CD14-positive monocyte (primary cell): ENCODE measurements around the gene ARID3C. TPM values are rescaled to one million over a fixed set of nuclear protein-coding genes. Genes with fewer than 3 reads are reported as not detected.
A peak's percentile ranks its signal among the peaks of the same experiment; 100 is the strongest.

Experiments used
- DNase-seq, 3 donors: peaks; one replicate each; pipeline ENCODE4 v3.0.0-alpha.2; 2011 to 2022
- H2AFZ ChIP-seq: 2 replicates; pipeline ENCODE4 v1.6.0; 2012; ENCODE audit warnings: mild to moderate bottlenecking, low read depth, low read length, inconsistent platforms; ENCODE audit not compliant: insufficient read depth, poor library complexity, severe bottlenecking
- H3K27ac ChIP-seq, 2 donors: 1 replicate in 1 of 2; 2 replicates in 1 of 2; pipeline ENCODE4 v1.5.1; 2012 to 2013; ENCODE audit warnings: low read length in 2 of 2, control low read depth in 1 of 2, inconsistent platforms in 1 of 2, low read depth in 1 of 2, mild to moderate bottlenecking in 1 of 2
- H3K27me3 ChIP-seq, 2 donors: one replicate each; pipeline versions ENCODE4 v1.6.0 to v1.6.1; 2011 to 2013; ENCODE audit warnings: low read length in 2 of 2; ENCODE audit not compliant: control insufficient read depth in 2 of 2, insufficient read depth in 2 of 2
- H3K36me3 ChIP-seq, 2 donors: replicated peaks in 1 of 2; 1 replicate in 1 of 2; 2 replicates in 1 of 2; pipeline versions ENCODE4 v1.5.1 to v1.6.1; 2012 to 2013; ENCODE audit warnings: low read length in 2 of 2, control low read depth in 1 of 2, inconsistent platforms in 1 of 2, mild to moderate bottlenecking in 1 of 2; ENCODE audit not compliant: insufficient read depth in 2 of 2, control insufficient read depth in 1 of 2
- H3K4me1 ChIP-seq, 2 donors: 1 replicate in 1 of 2; 2 replicates in 1 of 2; pipeline versions ENCODE4 v1.5.1 to v1.6.1; 2012 to 2013; ENCODE audit warnings: low read length in 2 of 2, control low read depth in 1 of 2, inconsistent platforms in 1 of 2, mild to moderate bottlenecking in 1 of 2, moderate library complexity in 1 of 2; ENCODE audit not compliant: insufficient read depth in 2 of 2, control insufficient read depth in 1 of 2
- H3K4me2 ChIP-seq: replicated peaks from 2 replicates; pipeline ENCODE3; 2012; ENCODE audit warnings: low read length, moderate library complexity, mild to moderate bottlenecking; ENCODE audit not compliant: poor library complexity, severe bottlenecking; ENCODE audit errors: extremely low read depth
- H3K4me3 ChIP-seq, 3 experiments: fragments of 200-600 bp in 1 of 3; sonication (generic) in 1 of 3; replicated peaks in 1 of 3; 1 replicate in 2 of 3; 2 replicates in 1 of 3; pipeline ENCODE4 v1.5.1; 2011 to 2013; ENCODE audit warnings: low read length in 3 of 3, mild to moderate bottlenecking in 3 of 3, control low read depth in 2 of 3, low read depth in 2 of 3, inconsistent platforms in 1 of 3, moderate library complexity in 1 of 3
- H3K79me2 ChIP-seq: 2 replicates; pipeline ENCODE4 v1.6.0; 2012; ENCODE audit warnings: mild to moderate bottlenecking, control low read depth, inconsistent platforms, low read length, moderate library complexity; ENCODE audit not compliant: insufficient read depth
- H3K9ac ChIP-seq: 2 replicates; pipeline ENCODE4 v1.6.0; 2017; ENCODE audit warnings: low read length, mild to moderate bottlenecking; ENCODE audit not compliant: insufficient read depth, poor library complexity, severe bottlenecking
- H3K9me3 ChIP-seq, 2 donors: replicated peaks in 1 of 2; 1 replicate in 1 of 2; 2 replicates in 1 of 2; pipeline versions ENCODE4 v1.5.1 to v1.6.1; 2012 to 2013; ENCODE audit warnings: low read length in 2 of 2, control low read depth in 1 of 2; ENCODE audit not compliant: control insufficient read depth in 1 of 2, insufficient read depth in 1 of 2
- H4K20me1 ChIP-seq: 2 replicates; pipeline ENCODE4 v1.6.0; 2012; ENCODE audit warnings: mild to moderate bottlenecking, low read length, control low read depth, moderate library complexity; ENCODE audit not compliant: insufficient read depth
- H3K27ac Mint-ChIP-seq, 7 donors: one replicate each; pipeline ENCODE4 v1.8.0; 2020; ENCODE audit warnings: mild to moderate bottlenecking in 7 of 7, mixed read lengths in 7 of 7, moderate library complexity in 6 of 7, inconsistent platforms in 2 of 7
- H3K27me3 Mint-ChIP-seq, 3 donors: one replicate each; pipeline ENCODE4 v1.8.0; 2021 to 2022; ENCODE audit warnings: low read depth in 3 of 3, mild to moderate bottlenecking in 3 of 3, mixed read lengths in 3 of 3, moderate library complexity in 3 of 3, inconsistent platforms in 1 of 3
- H3K36me3 Mint-ChIP-seq, 2 donors: one replicate each; pipeline ENCODE4 v1.8.0; 2020; ENCODE audit warnings: mixed read lengths in 2 of 2, inconsistent platforms in 1 of 2, mild to moderate bottlenecking in 1 of 2
- H3K4me1 Mint-ChIP-seq: one replicate; pipeline ENCODE4 v1.8.0; 2020; ENCODE audit warnings: mild to moderate bottlenecking, mixed read lengths
- H3K4me3 Mint-ChIP-seq, 2 donors: one replicate each; pipeline ENCODE4 v1.8.0; 2020; ENCODE audit warnings: mild to moderate bottlenecking in 2 of 2, mixed read lengths in 2 of 2, moderate library complexity in 1 of 2
- H3K9me3 Mint-ChIP-seq, 7 donors: one replicate each; pipeline ENCODE4 v1.8.0; 2020 to 2022; ENCODE audit warnings: mixed read lengths in 7 of 7, mild to moderate bottlenecking in 6 of 7, moderate library complexity in 6 of 7, inconsistent platforms in 2 of 7
- WGBS: methylation state at CpG from one replicate; pipeline ENCODE4 v1.1.5; 2013; ENCODE audit warnings: missing lambda C conversion rate; ENCODE audit not compliant: insufficient coverage; 5-methylcytosine and 5-hydroxymethylcytosine counted together
- intact Hi-C, 2 donors: fragments of 100-400 bp; cut with micrococcal nuclease; formaldehyde crosslinking; loops; one replicate each; pipeline versions ENCODE4 v1.15.0 to v1.15.1; 2023
- polyA plus RNA-seq, 3 donors: library from polyadenylated mRNA; depleted of rRNA in 1 of 3; unstranded in 2 of 3; stranded (reverse) in 1 of 3; fragments of 300-500 nt in 2 of 3; fragments of >200 nt in 1 of 3; fragmentation: Illumina TruSeq in 2 of 3; gene quantifications; 1 replicate in 2 of 3; 2 replicates in 1 of 3; pipeline ENCODE4 v1.2.3, GENCODE V29; 2012 to 2021
- TF ChIP-seq, protein P1 (sequence below): fragments of 200-600 bp; IDR thresholded peaks from one replicate; pipeline ENCODE4 v1.8.0; 2022; ENCODE audit warnings: antibody characterized with exemption, mild to moderate bottlenecking

Gene ARID3C
- polyA plus RNA-seq, 3 donors: not detected

DNA sequence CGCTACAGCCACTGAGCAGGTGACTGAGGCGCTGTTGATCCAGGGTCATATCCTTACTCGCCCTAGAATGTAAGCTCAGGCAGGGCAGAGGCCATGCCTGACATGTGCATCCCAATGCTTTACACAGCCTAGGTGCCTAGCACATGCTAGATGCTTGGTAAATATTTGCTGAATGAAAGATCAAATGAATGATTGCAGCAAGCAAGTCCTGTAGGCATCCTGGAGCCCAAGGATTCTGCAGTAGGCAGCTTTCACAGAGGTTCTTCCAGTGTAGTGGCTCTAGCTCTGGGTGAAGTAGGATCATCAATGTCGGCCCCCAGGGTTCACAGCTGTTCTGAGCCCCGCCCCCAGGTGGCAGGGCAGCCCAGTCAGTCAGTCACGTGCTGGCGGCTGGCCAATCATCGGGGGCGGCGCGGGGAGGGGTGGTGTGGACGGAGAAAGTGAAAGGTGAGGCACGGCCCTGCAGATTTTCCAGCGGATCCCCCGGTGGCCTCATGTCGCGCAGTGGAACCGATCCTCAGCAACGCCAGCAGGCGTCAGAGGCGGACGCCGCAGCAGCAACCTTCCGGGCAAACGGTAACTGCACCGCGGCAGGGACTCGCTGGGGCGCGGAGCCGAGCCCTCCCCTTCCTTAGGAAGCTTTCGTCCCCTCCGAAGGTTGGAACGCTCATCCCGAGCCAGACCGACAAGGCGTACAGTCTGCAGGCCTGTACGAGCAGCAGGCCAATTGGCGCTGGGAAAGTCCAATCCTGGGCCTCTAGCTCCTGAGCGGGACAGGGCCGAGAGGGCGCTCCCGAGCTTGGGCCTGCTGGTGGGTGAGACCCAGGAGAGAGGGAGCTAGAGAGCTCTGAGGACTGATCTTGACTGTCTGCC lies 17.6 kb upstream of the ARID3C start, which contains the start of gene GALT:
Gene GALT, plus strand, starts transcription at position 465 of the 873 bp plus-strand sequence. Its CDS starts 30 bp downstream, at position 495.
- TF ChIP-seq, protein P1, sequence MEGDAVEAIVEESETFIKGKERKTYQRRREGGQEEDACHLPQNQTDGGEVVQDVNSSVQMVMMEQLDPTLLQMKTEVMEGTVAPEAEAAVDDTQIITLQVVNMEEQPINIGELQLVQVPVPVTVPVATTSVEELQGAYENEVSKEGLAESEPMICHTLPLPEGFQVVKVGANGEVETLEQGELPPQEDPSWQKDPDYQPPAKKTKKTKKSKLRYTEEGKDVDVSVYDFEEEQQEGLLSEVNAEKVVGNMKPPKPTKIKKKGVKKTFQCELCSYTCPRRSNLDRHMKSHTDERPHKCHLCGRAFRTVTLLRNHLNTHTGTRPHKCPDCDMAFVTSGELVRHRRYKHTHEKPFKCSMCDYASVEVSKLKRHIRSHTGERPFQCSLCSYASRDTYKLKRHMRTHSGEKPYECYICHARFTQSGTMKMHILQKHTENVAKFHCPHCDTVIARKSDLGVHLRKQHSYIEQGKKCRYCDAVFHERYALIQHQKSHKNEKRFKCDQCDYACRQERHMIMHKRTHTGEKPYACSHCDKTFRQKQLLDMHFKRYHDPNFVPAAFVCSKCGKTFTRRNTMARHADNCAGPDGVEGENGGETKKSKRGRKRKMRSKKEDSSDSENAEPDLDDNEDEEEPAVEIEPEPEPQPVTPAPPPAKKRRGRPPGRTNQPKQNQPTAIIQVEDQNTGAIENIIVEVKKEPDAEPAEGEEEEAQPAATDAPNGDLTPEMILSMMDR: peak; percentile 34
- DNase-seq: peak; percentile 84 to 89 (median 86)
- peaks cover 21 to 26% of the 10 kb centered on the region in 2 donors for H3K4me1 ChIP-seq
- Mint-ChIP-seq H3K4me1 (peaks cover 31% of the 10 kb centered on the region), H3K4me3 (peak within 1 kb of the TSS; percentile 90 to 92), H3K36me3 (peaks cover 34 to 36% of the 10 kb centered on the region in 2 donors), H3K27me3 (no peaks in the 10 kb centered on the region), H3K27ac (peak within 1 kb of the TSS; percentile 78 to 93 (median 87)), H3K9me3 (peaks cover 0 to 2% (median 0%) of the 10 kb centered on the region in 7 donors)
- peak within 1 kb of the TSS; percentile 95 for H3K4me2 ChIP-seq
- intact Hi-C loops: no loop called here
- peak within 1 kb of the TSS; percentile 91 for H2AFZ ChIP-seq
- H3K4me3 ChIP-seq: peak within 1 kb of the TSS; percentile 83 to 90 (median 85)
- H3K36me3 ChIP-seq: peaks cover 18 to 30% of the 10 kb centered on the region in 2 donors
- WGBS: 1% methylated on average over 41 of the region's 43 CpGs
- no peaks in the 10 kb centered on the region for H3K27me3 ChIP-seq
- H3K27ac ChIP-seq: peak within 1 kb of the TSS; percentile 75 to 83
- peaks cover 14% of the 10 kb centered on the region for H4K20me1 ChIP-seq
- H3K9me3 ChIP-seq: no peaks in the 10 kb centered on the region
- H3K79me2 ChIP-seq: peaks cover 4% of the 10 kb centered on the region
- H3K9ac ChIP-seq: peak within 1 kb of the TSS; percentile 77

DNA sequence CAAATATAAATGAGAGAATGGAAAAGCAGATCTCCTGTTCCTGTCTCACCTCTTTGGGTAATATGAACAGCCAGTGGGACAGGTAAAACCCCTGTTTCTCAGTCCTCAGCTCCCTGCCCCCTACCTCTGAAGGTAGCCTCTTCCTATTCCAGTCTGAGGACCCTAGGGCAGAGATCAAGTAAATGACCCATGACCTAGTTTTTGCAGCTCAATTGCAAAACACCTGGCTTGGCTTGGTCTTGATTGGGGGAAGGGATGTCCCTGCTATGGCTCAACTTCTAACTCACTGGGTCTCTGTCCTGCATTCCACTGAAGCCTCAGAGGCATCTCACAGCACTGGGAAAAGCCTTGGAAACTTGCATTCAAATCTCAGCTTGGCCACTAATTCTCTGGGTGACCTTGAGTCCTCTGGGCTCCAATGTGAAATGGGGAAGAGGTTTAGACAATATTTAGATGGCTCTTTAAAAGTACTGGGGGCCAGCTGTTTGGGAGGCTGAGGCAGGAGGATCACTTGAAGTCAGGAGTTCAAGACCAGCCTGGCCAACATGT lies 16.0 kb upstream of the ARID3C start:
- H3K4me3 ChIP-seq: no peak overlapping the region
- Mint-ChIP-seq H3K27ac (peak overlapping the region in 1 of 7 donors; percentile 50), H3K27me3 (no peaks in the 10 kb centered on the region), H3K4me1 (peaks cover 35% of the 10 kb centered on the region), H3K9me3 (peaks cover 0 to 2% (median 0%) of the 10 kb centered on the region in 7 donors), H3K4me3 (no peak overlapping the region), H3K36me3 (peaks cover 20 to 23% of the 10 kb centered on the region in 2 donors)
- no peak overlapping the region for H3K27ac ChIP-seq
- H2AFZ ChIP-seq: no peak overlapping the region
- no peak overlapping the region for H3K9ac ChIP-seq
- peaks cover 4% of the 10 kb centered on the region for H3K79me2 ChIP-seq
- no peak for DNase-seq
- H3K4me1 ChIP-seq: peaks cover 25 to 32% of the 10 kb centered on the region in 2 donors
- TF ChIP-seq, protein P1: no peak
- H3K4me2 ChIP-seq: no peak overlapping the region
- intact Hi-C loops: no loop called here
- H3K9me3 ChIP-seq: no peaks in the 10 kb centered on the region
- no peaks in the 10 kb centered on the region for H3K27me3 ChIP-seq
- peaks cover 14% of the 10 kb centered on the region for H4K20me1 ChIP-seq
- peaks cover 16 to 18% of the 10 kb centered on the region in 2 donors for H3K36me3 ChIP-seq
